ENCODE data around the gene HOXC11. TPM values are rescaled to one million over a fixed set of nuclear protein-coding genes. Genes with fewer than 3 reads are reported as not detected.

Gene HOXC11
- total RNA-seq, 2 donors from 2014 or later: not detected

DNA sequence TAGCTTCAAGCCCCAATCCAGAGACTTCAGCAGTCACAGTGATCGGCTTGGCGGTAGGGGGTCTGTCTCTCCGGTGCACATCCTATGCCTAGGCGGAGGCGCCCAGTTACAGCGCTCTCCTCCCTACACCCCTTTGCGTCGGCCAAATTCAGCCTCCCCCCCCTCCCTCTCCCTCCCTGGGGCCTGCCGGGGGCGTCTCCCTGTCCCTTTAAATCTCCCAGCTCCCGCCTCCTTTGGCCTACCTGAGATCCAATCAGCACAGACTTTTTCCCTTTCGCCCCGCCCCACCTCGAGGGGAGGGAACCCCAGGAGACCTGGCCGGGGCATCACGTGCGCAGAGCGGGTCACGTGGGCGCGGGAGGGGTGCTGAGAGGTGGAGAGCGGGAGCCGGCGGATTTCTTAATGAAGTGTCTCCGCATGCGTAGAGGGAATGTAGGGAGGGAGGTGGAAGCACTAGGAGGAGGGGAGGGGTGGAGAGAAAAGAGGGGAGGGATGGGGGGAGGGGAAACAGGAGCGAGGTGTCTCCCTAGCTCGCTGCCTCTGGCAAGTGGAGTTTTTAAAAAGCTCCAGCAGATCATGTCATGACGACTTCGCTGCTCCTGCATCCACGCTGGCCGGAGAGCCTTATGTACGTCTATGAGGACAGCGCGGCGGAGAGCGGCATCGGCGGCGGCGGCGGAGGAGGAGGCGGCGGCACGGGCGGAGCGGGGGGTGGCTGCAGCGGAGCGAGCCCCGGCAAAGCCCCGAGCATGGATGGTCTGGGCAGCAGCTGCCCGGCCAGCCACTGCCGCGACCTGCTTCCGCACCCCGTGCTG lies 34.4 kb upstream of the HOXC11 start, which contains the start of gene HOXC13:
Gene HOXC13, plus strand, starts transcription at position 506 of the 815 bp plus-strand sequence. Its CDS starts 76 bp downstream, at position 582.
- no peaks in the 10 kb centered on the region for H3K9me3 Mint-ChIP-seq
- peaks cover 0 to 7% of the 10 kb centered on the region in 2 donors for H3K4me1 Mint-ChIP-seq (ENCODE audit: low read depth in 2 of 2)
- peaks cover 68 to 84% of the 10 kb centered on the region in 2 donors for H3K27me3 Mint-ChIP-seq
- H3K36me3 Mint-ChIP-seq: no peaks in the 10 kb centered on the region
- DNase-seq (ENCODE audit: low spot score) (no peak), ATAC-seq (peak; percentile 52 to 62)
- H3K27ac Mint-ChIP-seq: no peak within 1 kb of the TSS
- H3K4me3 Mint-ChIP-seq: no peak within 1 kb of the TSS

DNA sequence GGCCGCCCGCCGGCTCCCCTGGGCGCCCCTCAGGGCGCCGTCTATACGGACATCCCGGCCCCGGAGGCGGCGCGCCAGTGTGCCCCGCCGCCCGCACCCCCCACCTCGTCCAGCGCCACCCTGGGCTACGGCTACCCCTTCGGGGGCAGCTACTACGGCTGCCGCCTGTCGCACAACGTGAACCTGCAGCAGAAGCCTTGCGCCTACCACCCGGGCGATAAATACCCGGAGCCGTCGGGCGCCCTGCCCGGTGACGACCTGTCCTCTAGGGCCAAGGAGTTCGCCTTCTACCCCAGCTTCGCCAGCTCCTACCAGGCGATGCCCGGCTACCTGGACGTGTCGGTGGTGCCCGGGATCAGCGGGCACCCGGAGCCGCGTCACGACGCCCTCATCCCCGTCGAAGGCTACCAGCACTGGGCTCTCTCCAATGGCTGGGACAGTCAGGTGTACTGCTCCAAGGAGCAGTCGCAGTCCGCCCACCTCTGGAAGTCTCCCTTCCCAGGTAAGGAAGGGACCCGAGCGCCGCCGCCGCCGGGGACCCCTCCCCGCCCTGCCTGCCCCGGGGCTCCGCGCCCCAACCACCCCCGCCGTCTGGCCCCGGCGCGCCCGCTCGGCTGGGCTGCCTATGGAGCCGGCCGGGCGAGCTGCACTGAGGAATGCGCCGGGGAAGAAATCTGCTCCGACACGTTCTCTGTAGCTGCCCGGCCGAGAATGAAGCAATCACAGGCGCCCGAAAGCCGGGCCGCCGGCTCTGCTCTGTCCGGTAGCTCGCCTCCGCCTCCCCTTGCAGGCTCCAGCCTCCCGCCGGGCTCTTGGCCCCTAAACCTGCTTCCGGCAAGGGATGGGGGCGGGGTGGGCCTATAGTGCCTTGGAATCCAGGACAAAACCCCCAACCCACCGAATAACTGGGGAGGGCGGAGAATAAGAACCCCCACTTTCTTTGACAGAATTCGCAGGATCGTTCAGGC lies 33.5 kb upstream of the HOXC11 start:
- H3K4me3 Mint-ChIP-seq: no peak overlapping the region
- ATAC-seq (no peak), DNase-seq (ENCODE audit: low spot score) (no peak)
- no peak overlapping the region for H3K27ac Mint-ChIP-seq
- H3K9me3 Mint-ChIP-seq: no peaks in the 10 kb centered on the region
- peaks cover 67 to 84% of the 10 kb centered on the region in 2 donors for H3K27me3 Mint-ChIP-seq
- H3K36me3 Mint-ChIP-seq: no peaks in the 10 kb centered on the region
- H3K4me1 Mint-ChIP-seq (ENCODE audit: low read depth in 2 of 2): peaks cover 0 to 7% of the 10 kb centered on the region in 2 donors

DNA sequence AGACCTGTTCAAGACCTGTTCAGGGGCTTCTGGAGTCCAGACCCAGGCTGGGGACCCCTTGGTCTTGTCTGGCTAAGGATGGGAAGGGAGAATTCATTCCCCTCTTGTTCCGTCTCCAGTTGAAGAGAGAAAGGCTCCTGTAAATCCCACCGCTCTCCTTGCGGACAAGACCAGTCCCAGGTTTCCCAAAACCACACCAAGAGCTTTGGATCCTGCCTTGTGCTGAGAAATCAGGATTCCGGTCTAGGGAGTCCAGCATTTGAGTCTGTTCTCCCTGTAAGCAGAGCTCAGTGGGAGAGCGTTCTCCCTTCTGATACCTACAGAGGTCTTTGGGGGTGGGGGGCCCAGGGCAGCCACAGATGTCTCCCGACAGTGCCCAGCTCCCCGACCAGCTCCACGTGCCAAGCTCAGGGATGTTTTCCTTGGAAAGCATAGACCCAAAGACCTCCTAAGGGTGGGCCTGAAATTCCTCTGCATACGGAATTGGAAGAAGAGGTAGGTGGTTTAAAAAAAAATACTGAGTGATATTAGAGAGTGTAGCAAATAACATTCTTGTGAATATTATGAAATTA lies 32.4 kb upstream of the HOXC11 start:
- ATAC-seq: no peak

DNA sequence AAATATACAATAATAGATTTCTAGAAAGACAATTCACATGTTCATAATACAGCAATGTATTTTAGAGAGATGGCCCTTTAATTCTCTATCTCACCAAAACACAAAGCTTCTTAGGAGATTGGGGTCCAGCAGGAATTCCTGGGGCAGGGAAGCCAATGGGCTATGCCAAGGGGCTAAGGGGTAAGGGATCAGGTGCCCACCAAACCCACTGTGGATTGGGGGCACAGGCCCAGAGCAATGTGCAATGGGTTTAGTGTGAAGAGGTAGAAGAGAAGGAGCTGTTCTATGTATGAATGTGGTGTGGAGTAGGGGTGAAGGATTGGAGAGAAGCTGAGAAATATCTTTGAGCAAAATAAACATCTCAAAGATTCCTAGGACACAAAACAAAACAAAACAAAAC lies 31.7 kb upstream of the HOXC11 start:
- Mint-ChIP-seq H3K27me3 (peaks cover 65 to 84% of the 10 kb centered on the region in 2 donors), H3K27ac (no peak overlapping the region), H3K4me3 (no peak overlapping the region), H3K4me1 (ENCODE audit: low read depth in 2 of 2) (peaks cover 4% of the 10 kb centered on the region in 2 donors), H3K9me3 (no peaks in the 10 kb centered on the region), H3K36me3 (no peaks in the 10 kb centered on the region)
- DNase-seq (ENCODE audit: low spot score) (no peak), ATAC-seq (no peak)

More for the DNA sequence above, 32.4 kb upstream of the HOXC11 start:
- H3K36me3 Mint-ChIP-seq: no peaks in the 10 kb centered on the region
- H3K9me3 Mint-ChIP-seq: no peaks in the 10 kb centered on the region
- H3K4me3 Mint-ChIP-seq: no peak overlapping the region
- H3K4me1 Mint-ChIP-seq (ENCODE audit: low read depth in 2 of 2): peaks cover 0 to 7% of the 10 kb centered on the region in 2 donors
- no peak overlapping the region for H3K27ac Mint-ChIP-seq
- peaks cover 65 to 84% of the 10 kb centered on the region in 2 donors for H3K27me3 Mint-ChIP-seq
- no peak for DNase-seq (ENCODE audit: low spot score)

DNA sequence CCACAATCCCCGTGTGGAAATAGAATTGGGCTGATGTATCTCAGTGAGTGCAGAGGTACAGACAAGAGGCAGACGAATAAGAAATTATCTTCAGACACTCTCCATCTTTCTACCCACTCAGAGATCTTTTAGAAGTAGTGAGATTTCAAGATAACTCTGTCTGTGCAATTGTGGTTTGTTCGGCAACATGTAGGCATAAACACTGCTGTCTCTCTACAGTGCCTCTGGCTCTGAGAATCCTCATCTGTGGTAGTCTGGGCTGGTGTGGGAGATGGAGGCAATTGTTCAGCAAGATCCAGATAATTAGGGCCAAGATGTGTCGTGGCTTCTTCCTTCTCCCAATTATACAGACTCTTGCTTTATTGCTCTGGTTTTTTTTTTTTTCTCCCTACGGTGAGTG lies 31.2 kb upstream of the HOXC11 start:
- Mint-ChIP-seq H3K4me1 (ENCODE audit: low read depth in 2 of 2) (peaks cover 4% of the 10 kb centered on the region in 2 donors), H3K4me3 (no peak overlapping the region), H3K9me3 (no peaks in the 10 kb centered on the region), H3K36me3 (no peaks in the 10 kb centered on the region), H3K27ac (no peak overlapping the region), H3K27me3 (peaks cover 68 to 84% of the 10 kb centered on the region in 2 donors)
- no peak for ATAC-seq
- DNase-seq (ENCODE audit: low spot score): no peak

DNA sequence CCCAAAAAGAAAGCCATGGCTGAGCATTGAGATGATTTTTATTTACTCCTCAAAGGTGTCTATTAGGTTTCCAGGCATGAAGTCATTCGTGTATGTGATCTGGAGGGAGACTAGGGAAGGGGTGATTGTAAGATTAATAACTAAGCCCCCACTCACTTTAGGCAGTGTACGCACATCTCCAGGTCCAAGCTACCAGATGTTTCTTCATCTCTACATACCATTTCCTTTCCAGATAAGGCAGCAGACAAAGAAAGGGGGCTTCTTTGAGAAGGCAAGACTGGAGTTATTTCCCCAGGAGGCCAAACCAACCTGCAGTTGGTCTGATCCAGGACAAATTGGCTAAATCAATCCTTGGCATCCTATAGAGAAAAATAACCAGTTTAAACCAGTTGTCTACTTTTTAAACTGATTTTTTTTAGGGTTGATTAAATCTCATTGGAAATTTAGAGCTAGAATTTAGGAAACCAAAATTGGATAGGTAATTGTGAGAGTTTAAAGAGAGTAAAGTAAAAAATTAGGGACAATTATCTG lies 30.4 kb upstream of the HOXC11 start:
- no peak for ATAC-seq
- Mint-ChIP-seq H3K36me3 (no peaks in the 10 kb centered on the region), H3K4me3 (no peak overlapping the region), H3K4me1 (ENCODE audit: low read depth in 2 of 2) (peaks cover 4% of the 10 kb centered on the region in 2 donors), H3K27ac (no peak overlapping the region), H3K9me3 (no peaks in the 10 kb centered on the region), H3K27me3 (peaks cover 63 to 77% of the 10 kb centered on the region in 2 donors)
- DNase-seq (ENCODE audit: low spot score): no peak

DNA sequence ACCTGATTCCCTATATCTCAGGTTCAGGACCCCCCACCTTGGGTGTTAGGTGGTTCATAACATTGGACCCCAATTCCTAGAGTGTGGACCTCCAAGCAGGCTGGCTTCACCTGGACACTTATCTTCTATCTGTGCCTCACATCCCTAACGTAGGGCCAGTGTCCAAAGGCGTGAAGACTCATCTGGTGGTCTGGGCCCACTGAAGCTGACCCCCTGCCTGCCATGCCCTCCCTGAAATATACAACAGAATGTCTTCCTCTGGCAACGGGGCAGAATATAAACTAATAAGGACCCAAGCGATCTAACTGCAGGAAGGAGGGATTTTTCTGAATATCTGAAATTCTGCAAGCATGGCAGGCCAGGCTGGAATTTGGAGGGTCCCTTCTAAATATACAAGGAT lies 28.7 kb upstream of the HOXC11 start:
- Mint-ChIP-seq H3K4me1 (ENCODE audit: low read depth in 2 of 2) (peaks cover 2 to 4% of the 10 kb centered on the region in 2 donors), H3K9me3 (no peaks in the 10 kb centered on the region), H3K36me3 (no peaks in the 10 kb centered on the region), H3K27me3 (peaks cover 68 to 85% of the 10 kb centered on the region in 2 donors), H3K4me3 (no peak overlapping the region), H3K27ac (no peak overlapping the region)
- DNase-seq (ENCODE audit: low spot score) (no peak), ATAC-seq (no peak)

DNA sequence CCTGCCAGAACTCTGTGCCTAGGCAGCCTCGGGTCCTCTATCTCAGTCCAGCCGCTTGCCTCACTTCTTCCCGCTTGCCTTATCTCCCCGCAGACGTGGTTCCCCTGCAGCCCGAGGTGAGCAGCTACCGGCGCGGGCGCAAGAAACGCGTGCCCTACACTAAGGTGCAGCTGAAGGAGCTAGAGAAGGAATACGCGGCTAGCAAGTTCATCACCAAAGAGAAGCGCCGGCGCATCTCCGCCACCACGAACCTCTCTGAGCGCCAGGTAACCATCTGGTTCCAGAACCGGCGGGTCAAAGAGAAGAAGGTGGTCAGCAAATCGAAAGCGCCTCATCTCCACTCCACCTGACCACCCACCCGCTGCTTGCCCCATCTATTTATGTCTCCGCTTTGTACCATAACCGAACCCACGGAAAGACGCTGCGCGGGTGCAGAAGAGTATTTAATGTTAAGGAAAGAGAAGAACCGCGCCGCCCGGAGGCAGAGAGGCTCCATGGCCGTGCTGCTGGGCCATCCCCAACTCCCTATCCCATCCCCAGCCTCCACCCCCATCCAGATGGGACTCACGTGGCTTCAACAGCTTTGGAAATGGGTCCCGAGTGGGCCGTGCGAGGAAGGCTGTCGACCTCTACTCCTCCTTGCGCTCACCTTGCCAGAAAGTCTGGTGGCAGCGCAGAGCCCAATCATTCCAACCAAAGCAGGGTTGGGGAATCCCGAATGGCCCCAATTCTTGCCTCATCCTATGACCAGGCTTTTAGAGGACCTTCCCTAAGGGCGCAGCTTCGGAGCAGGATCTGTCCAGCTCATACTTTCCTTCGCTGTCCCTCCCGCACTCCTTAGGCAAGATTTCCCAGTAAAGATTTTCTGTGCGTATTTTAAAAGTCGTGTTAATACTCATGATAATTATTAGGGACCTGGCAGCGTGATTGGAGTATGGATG lies 27.7 kb upstream of the HOXC11 start:
- no peak for DNase-seq (ENCODE audit: low spot score)
- H3K4me1 Mint-ChIP-seq (ENCODE audit: low read depth in 2 of 2): peaks cover 2 to 4% of the 10 kb centered on the region in 2 donors
- no peaks in the 10 kb centered on the region for H3K9me3 Mint-ChIP-seq
- peaks cover 67 to 81% of the 10 kb centered on the region in 2 donors for H3K27me3 Mint-ChIP-seq
- no peak for ATAC-seq
- no peak overlapping the region for H3K4me3 Mint-ChIP-seq
- H3K27ac Mint-ChIP-seq: no peak overlapping the region
- H3K36me3 Mint-ChIP-seq: no peaks in the 10 kb centered on the region

DNA sequence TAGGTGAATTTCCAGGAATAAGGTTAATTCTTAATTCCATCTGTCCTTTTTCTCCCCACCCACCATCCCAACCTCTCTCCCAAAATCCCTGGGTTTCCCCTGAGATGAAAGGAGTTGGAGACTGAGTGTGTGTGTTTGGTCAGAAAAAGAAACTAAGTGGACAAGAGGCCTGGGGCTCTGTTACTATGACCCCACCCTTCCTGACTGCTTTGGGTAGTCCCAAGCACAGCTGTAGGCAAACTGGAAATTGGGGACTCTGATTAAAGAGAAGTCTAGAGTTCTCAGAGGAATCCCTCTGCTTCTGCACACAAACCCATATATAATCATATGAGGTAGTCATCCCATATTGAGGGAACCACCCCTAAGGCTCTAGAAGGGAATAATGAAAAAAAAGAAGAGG lies 25.2 kb upstream of the HOXC11 start:
- Mint-ChIP-seq H3K27me3 (peaks cover 65 to 73% of the 10 kb centered on the region in 2 donors), H3K36me3 (no peaks in the 10 kb centered on the region), H3K4me3 (no peak overlapping the region), H3K9me3 (no peaks in the 10 kb centered on the region), H3K27ac (no peak overlapping the region), H3K4me1 (ENCODE audit: low read depth in 2 of 2) (peaks cover 4 to 5% of the 10 kb centered on the region in 2 donors)
- DNase-seq (ENCODE audit: low spot score) (no peak), ATAC-seq (no peak)

DNA sequence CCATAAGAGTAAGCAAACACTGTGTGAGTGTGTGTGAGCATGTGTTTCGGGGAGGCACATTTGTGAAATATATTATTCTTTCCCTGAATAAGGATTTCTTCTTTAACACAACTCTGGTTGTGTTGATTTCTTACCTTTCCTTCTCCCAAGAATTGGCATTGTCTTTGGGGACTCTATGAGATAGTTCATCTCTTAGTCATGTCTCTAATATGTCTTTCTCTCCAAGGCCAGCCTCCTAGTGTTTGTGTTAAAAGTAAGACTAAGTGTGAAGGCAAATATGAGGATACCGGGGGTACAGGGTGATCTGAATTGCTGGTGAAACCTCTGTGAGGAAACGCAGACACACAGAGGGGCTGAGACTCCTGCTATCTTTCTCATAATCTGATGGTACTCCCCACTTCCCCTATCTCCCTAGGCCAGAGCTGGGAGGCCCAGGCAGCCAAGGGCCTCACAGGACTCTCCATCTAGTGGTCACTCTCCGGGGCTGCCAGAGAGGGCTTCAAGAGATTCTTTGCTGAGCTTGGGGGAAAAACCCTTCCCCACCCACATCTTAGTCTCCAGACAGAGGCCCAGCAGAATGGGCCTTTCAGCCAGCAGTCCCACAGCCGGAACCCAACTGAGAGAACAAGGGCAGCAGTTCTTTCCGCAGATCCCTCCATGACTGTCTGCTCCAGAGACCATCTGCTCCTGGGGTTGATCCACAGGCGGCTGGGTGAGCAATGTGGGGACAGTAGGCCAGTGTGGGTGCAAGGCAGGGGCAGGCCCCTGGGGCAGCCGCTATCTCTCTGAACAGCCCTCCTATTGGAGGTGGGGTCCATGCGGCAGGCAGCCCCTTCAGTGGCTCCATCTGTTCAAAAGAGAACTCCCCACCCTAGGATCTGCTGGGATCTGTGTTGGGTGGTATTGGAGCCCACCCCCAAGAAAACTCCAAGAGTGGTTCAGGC lies 24.0 kb upstream of the HOXC11 start:
- ATAC-seq (no peak), DNase-seq (ENCODE audit: low spot score) (no peak)
- H3K9me3 Mint-ChIP-seq: no peaks in the 10 kb centered on the region
- peaks cover 64 to 71% of the 10 kb centered on the region in 2 donors for H3K27me3 Mint-ChIP-seq
- no peak overlapping the region for H3K27ac Mint-ChIP-seq
- peaks cover 9 to 10% of the 10 kb centered on the region in 2 donors for H3K4me1 Mint-ChIP-seq (ENCODE audit: low read depth in 2 of 2)
- peaks cover 5% of the 10 kb centered on the region for H3K36me3 Mint-ChIP-seq
- H3K4me3 Mint-ChIP-seq: no peak overlapping the region

DNA sequence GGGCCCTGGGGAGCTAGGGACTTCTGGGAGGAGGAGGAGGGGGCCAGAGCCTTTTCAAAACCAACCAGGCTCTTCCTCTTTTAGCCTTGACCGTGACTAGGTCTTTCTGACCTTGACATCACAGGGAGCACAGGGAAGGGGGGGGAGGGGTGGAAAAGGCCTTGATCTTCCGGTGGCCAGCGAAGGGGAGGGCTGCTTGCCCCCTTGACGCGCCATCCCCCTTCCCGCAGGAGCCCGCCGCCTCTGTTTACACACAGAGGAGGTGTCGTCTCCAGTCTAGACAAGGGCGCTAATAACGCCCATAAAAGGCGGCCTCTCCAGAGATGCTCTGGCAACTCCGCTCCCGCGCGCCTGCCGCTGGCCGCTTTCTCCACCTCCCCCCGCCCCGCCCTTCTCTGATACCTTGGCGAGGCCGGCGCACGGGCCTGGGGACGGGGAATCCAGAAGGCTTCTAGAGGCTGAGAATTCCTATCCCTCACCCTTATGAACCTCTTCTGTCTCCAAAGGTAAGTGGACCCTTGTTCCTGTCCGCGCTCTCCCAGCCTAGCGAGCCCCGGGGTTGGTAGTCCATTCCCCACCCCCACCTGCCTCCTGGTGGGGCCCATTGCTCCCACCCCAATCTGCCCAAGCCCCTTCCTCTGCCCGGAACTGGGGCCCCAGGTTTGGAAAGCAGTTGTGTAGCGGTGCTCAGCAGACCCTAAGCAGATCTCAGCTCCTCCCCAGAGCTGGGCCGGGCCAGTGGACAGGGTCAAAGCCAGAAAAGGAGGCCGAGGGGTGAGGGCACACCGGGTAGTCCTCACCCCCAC lies 23.1 kb upstream of the HOXC11 start:
- Mint-ChIP-seq H3K27ac (no peak overlapping the region), H3K9me3 (no peaks in the 10 kb centered on the region), H3K27me3 (peaks cover 61 to 67% of the 10 kb centered on the region in 2 donors), H3K4me1 (ENCODE audit: low read depth in 2 of 2) (peaks cover 9 to 12% of the 10 kb centered on the region in 2 donors), H3K36me3 (peaks cover 5% of the 10 kb centered on the region), H3K4me3 (no peak overlapping the region)
- no peak for ATAC-seq
- DNase-seq (ENCODE audit: low spot score): no peak
